ENCODE results near the gene PDE11A. TPM values are rescaled to one million over a fixed set of nuclear protein-coding genes. Genes with fewer than 3 reads are reported as not detected.

Gene PDE11A
- total and polyA plus RNA-seq, 4 donors = 1.0 to 5.9 (median 1.7) TPM

- TF ChIP-seq REST (IDR thresholded peaks at IDR 0.05) = no peak
Measured at GRCh38 chr2:177611310-177611886, 461.2 kb downstream of the PDE11A start (continued).

- Histone ChIP-seq H3K36me3 (ENCODE audit: control insufficient read depth in 4 of 4, insufficient read depth in 3 of 4, low read depth in 1 of 4, low read length in 3 of 4) (no peaks in the 10 kb centered on the region), H3K27me3 (ENCODE audit: control insufficient read depth in 4 of 4, insufficient read depth in 4 of 4, low read length in 3 of 4) (no peaks in the 10 kb centered on the region), H3K4me3 (ENCODE audit: low read depth in 1 of 3, low read length in 3 of 3) (no peak overlapping the region), H3K27ac (ENCODE audit: low read depth in 1 of 2, low read length in 2 of 2) (no peak overlapping the region), H3K9me3 (ENCODE audit: control insufficient read depth in 4 of 4, low read length in 3 of 4) (peaks cover 0 to 1% (median 0%) of the 10 kb centered on the region in 4 donors), H3K9ac (ENCODE audit: low read depth in 1 of 2, low read length in 2 of 2) (no peak overlapping the region), H3K4me1 (ENCODE audit: control insufficient read depth in 4 of 4, insufficient read depth in 4 of 4, low read length in 3 of 4) (no peaks in the 10 kb centered on the region)
- no peak for DNase-seq (ENCODE audit: low spot score)
- TF ChIP-seq CTCF (IDR thresholded peaks at IDR 0.05; ENCODE audit: low read depth, low read length, missing input control) (no peak), ATF3 (IDR thresholded peaks at IDR 0.05) (no peak), EGR1 (IDR thresholded peaks at IDR 0.05; ENCODE audit: low read depth in 2 of 2) (no peak), RXRA (IDR thresholded peaks at IDR 0.05) (no peak), TAF1 (conservative IDR thresholded peaks at IDR 0.05) (no peak), FOXA2 (IDR thresholded peaks at IDR 0.05) (no peak), NR2F2 (IDR thresholded peaks at IDR 0.05) (no peak), GABPA (IDR thresholded peaks at IDR 0.05 in 1 of 2, conservative IDR thresholded peaks at IDR 0.05 in 1 of 2) (no peak), HNF4A (conservative IDR thresholded peaks at IDR 0.05) (no peak), REST (IDR thresholded peaks at IDR 0.05) (no peak), HNF4G (IDR thresholded peaks at IDR 0.05) (no peak), RAD21 (IDR thresholded peaks at IDR 0.05) (no peak), FOXA1 (IDR thresholded peaks at IDR 0.05) (no peak), YY1 (IDR thresholded peaks at IDR 0.05) (no peak), JUND (IDR thresholded peaks at IDR 0.05) (no peak), SP1 (IDR thresholded peaks at IDR 0.05) (no peak), ZBTB33 (IDR thresholded peaks at IDR 0.05) (no peak)
- TF ChIP-seq, protein P1, sequence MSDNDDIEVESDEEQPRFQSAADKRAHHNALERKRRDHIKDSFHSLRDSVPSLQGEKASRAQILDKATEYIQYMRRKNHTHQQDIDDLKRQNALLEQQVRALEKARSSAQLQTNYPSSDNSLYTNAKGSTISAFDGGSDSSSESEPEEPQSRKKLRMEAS (IDR thresholded peaks at IDR 0.05) = no peak
- WGBS = 99% methylated on average over 1 of the region's 1 CpG
Measured at GRCh38 chr2:177610813-177611212, 461.8 kb downstream of the PDE11A start.
